H1 (cell line): ENCODE data around the gene HFM1. TPM values are rescaled to one million over a fixed set of nuclear protein-coding genes. Genes with fewer than 3 reads are reported as not detected.

Experiments used
- CTCF ChIA-PET: fragments of 300-600 bp; sonication (Branson Sonifier 250); formaldehyde crosslinking; loops from one replicate; lab custom pipeline; 2021; ENCODE audit not compliant: partially characterized antibody; lab: Charles Lee
- POLR2A ChIA-PET: fragments of 300-600 bp; sonication (Branson Sonifier 250); formaldehyde crosslinking; loops from one replicate; lab custom pipeline; 2021; ENCODE audit warnings: inconsistent platforms; ENCODE audit not compliant: partially characterized antibody; lab: Charles Lee
- DNase-seq, 2 experiments: peaks; one replicate each; pipeline versions ENCODE4 v3.0.0 to v3.0.0-alpha.2; 2010 to 2022; ENCODE audit warnings: low spot score in 2 of 2, low read depth in 1 of 2, mixed read lengths in 1 of 2
- FAIRE-seq: peaks from 2 replicates; lab custom pipeline; 2011; peaks lifted over from hg19 to GRCh38; lab: Jason Lieb, UNC
- H2AFZ ChIP-seq: 2 replicates; pipeline ENCODE4 v1.8.1; 2012; ENCODE audit warnings: low read length, inconsistent platforms
- H2AK5ac ChIP-seq: 2 replicates; pipeline ENCODE4 v1.6.1; 2013; ENCODE audit warnings: low read depth, low read length
- H2BK120ac ChIP-seq: replicated peaks from 2 replicates; pipeline ENCODE3; 2013; ENCODE audit warnings: low read depth, low read length, inconsistent platforms
- H2BK12ac ChIP-seq: 2 replicates; pipeline ENCODE4 v1.6.1; 2013; ENCODE audit warnings: low read depth, low read length
- H2BK15ac ChIP-seq: 2 replicates; pipeline ENCODE4 v1.6.1; 2013; ENCODE audit warnings: low read length
- H2BK20ac ChIP-seq: 2 replicates; pipeline ENCODE4 v1.6.1; 2013; ENCODE audit warnings: low read length
- H2BK5ac ChIP-seq: 2 replicates; pipeline ENCODE4 v1.6.1; 2013; ENCODE audit warnings: low read depth, low read length
- H3K14ac ChIP-seq: 2 replicates; pipeline ENCODE4 v1.6.1; 2013; ENCODE audit warnings: inconsistent platforms; ENCODE audit not compliant: insufficient read length
- H3K18ac ChIP-seq: 2 replicates; pipeline ENCODE4 v1.6.1; 2013; ENCODE audit warnings: low read length; ENCODE audit errors: extremely low read depth
- H3K23ac ChIP-seq: 2 replicates; pipeline ENCODE4 v1.6.1; 2013; ENCODE audit warnings: inconsistent platforms; ENCODE audit not compliant: insufficient read length
- H3K23me2 ChIP-seq: 2 replicates; pipeline ENCODE4 v1.6.1; 2013; ENCODE audit warnings: low read depth, low read length
- H3K27ac ChIP-seq: 2 replicates; pipeline ENCODE4 v1.6.1; 2011; ENCODE audit warnings: low read depth, low read length, inconsistent platforms
- H3K27me3 ChIP-seq, 4 experiments: replicated peaks in 1 of 4; 1 replicate in 1 of 4; 2 replicates in 3 of 4; pipeline versions ENCODE4 v1.6.1 to v1.8.1; 2011 to 2013; ENCODE audit warnings: low read length in 3 of 4, mild to moderate bottlenecking in 3 of 4, inconsistent platforms in 2 of 4, mixed read lengths in 2 of 4, moderate library complexity in 1 of 4; ENCODE audit not compliant: control insufficient read depth in 3 of 4, insufficient read depth in 3 of 4; ENCODE audit errors: extremely low read depth in 1 of 4
- H3K36me3 ChIP-seq, 4 experiments: 2 replicates each; pipeline versions ENCODE4 v1.6.1 to v1.8.1; 2011 to 2013; ENCODE audit warnings: mild to moderate bottlenecking in 4 of 4, low read length in 3 of 4, moderate library complexity in 2 of 4, control low read depth in 1 of 4, inconsistent platforms in 1 of 4; ENCODE audit not compliant: insufficient read depth in 4 of 4, control insufficient read depth in 2 of 4
- H3K4ac ChIP-seq: replicated peaks from 2 replicates; pipeline ENCODE3; 2013; ENCODE audit warnings: low read length, low read depth, mixed read lengths, inconsistent platforms; ENCODE audit not compliant: insufficient read length
- H3K4me1 ChIP-seq, 4 experiments: replicated peaks in 1 of 4; 1 replicate in 1 of 4; 2 replicates in 3 of 4; pipeline versions ENCODE4 v1.6.1 to v1.8.1; 2011 to 2013; ENCODE audit warnings: low read length in 3 of 4, inconsistent platforms in 2 of 4, mixed read lengths in 1 of 4; ENCODE audit not compliant: insufficient read depth in 4 of 4, control insufficient read depth in 3 of 4
- H3K4me2 ChIP-seq, 2 experiments: 2 replicates each; pipeline versions ENCODE4 v1.6.1 to v1.8.1; 2011 to 2013; ENCODE audit warnings: low read depth in 2 of 2, low read length in 2 of 2, control low read depth in 1 of 2, inconsistent platforms in 1 of 2, mild to moderate bottlenecking in 1 of 2; ENCODE audit not compliant: insufficient read depth in 1 of 2
- H3K4me3 ChIP-seq, 4 experiments: fragments of 200-600, 300-600 bp in 1 of 4; sonication (generic), shearing (Covaris generic), sonication (Bioruptor Twin) in 1 of 4; 2 replicates each; pipeline versions ENCODE4 v1.5.1 to v1.8.1; 2011 to 2016; ENCODE audit warnings: low read length in 4 of 4, low read depth in 3 of 4, control low read depth in 2 of 4, inconsistent platforms in 2 of 4, mild to moderate bottlenecking in 2 of 4, mixed read lengths in 1 of 4, moderate library complexity in 1 of 4; ENCODE audit not compliant: insufficient read depth in 2 of 4; ENCODE audit errors: extremely low read depth in 1 of 4
- H3K56ac ChIP-seq: replicated peaks from 2 replicates; pipeline ENCODE3; 2013; ENCODE audit warnings: low read depth, mild to moderate bottlenecking, mixed read lengths, low read length, inconsistent platforms; ENCODE audit not compliant: insufficient read length
- H3K79me1 ChIP-seq: 2 replicates; pipeline ENCODE4 v1.6.1; 2013; ENCODE audit warnings: low read depth, low read length, control low read depth
- H3K79me2 ChIP-seq, 2 experiments: 2 replicates each; pipeline versions ENCODE4 v1.6.1 to v1.8.1; 2012 to 2013; ENCODE audit warnings: low read length in 2 of 2, mild to moderate bottlenecking in 2 of 2, inconsistent platforms in 1 of 2; ENCODE audit not compliant: insufficient read depth in 2 of 2, control insufficient read depth in 1 of 2
- H3K9ac ChIP-seq, 4 experiments: replicated peaks in 1 of 4; 1 replicate in 1 of 4; 2 replicates in 3 of 4; pipeline versions ENCODE4 v1.6.1 to v1.8.1; 2011 to 2013; ENCODE audit warnings: low read depth in 3 of 4, low read length in 3 of 4, control low read depth in 2 of 4, mild to moderate bottlenecking in 2 of 4, moderate library complexity in 2 of 4, inconsistent platforms in 1 of 4; ENCODE audit errors: extremely low read depth in 1 of 4
- H3K9me3 ChIP-seq, 2 experiments: 2 replicates each; pipeline versions ENCODE4 v1.6.1 to v1.8.1; 2012 to 2013; ENCODE audit warnings: mild to moderate bottlenecking in 2 of 2, moderate library complexity in 2 of 2, control low read depth in 1 of 2, inconsistent platforms in 1 of 2, low read depth in 1 of 2, low read length in 1 of 2, mixed read lengths in 1 of 2; ENCODE audit not compliant: insufficient read depth in 2 of 2
- H4K20me1 ChIP-seq, 2 experiments: replicated peaks in 1 of 2; 2 replicates each; pipeline versions ENCODE3 to v1.8.1; 2011 to 2013; ENCODE audit warnings: inconsistent platforms in 2 of 2, low read length in 2 of 2, mild to moderate bottlenecking in 1 of 2; ENCODE audit not compliant: insufficient read depth in 2 of 2, control insufficient read depth in 1 of 2
- H4K5ac ChIP-seq: 2 replicates; pipeline ENCODE4 v1.6.1; 2013; ENCODE audit warnings: low read length, low read depth, mixed read lengths, inconsistent platforms; ENCODE audit not compliant: insufficient read length
- H4K8ac ChIP-seq: 2 replicates; pipeline ENCODE4 v1.8.0; 2013; ENCODE audit warnings: mild to moderate bottlenecking, moderate library complexity, low read length, inconsistent platforms; ENCODE audit not compliant: insufficient read depth; ENCODE audit errors: extremely low read depth
- H4K91ac ChIP-seq: replicated peaks from 2 replicates; pipeline ENCODE3; 2013; ENCODE audit warnings: low read length, mixed read lengths, inconsistent platforms; ENCODE audit not compliant: insufficient read length
- BRCA1 ChIP-seq: IDR thresholded peaks from 2 replicates; pipeline ENCODE4 v1.6.1; 2012; ENCODE audit warnings: low read depth, low read length, improper control_type of control experiment
- CREB1 ChIP-seq: IDR thresholded peaks from 2 replicates; pipeline ENCODE4 v1.6.1; 2012; ENCODE audit warnings: inconsistent platforms
- CTCF ChIP-seq, 3 experiments: IDR thresholded peaks; 1 replicate in 2 of 3; 2 replicates in 1 of 3; pipeline versions ENCODE4 v1.5.1 to v1.6.1; 2011; ENCODE audit warnings: low read length in 3 of 3, mild to moderate bottlenecking in 3 of 3, inconsistent platforms in 2 of 3, low read depth in 1 of 3, moderate library complexity in 1 of 3; ENCODE audit not compliant: insufficient read depth in 1 of 3; ENCODE audit errors: control extremely low read depth in 1 of 3
- GTF2F1 ChIP-seq: IDR thresholded peaks from 2 replicates; pipeline ENCODE4 v1.6.1; 2012; ENCODE audit warnings: low read depth, low read length, improper control_type of control experiment, borderline replicate concordance
- JUN ChIP-seq: IDR thresholded peaks from 2 replicates; pipeline ENCODE4 v1.6.1; 2011; ENCODE audit warnings: low read depth, mild to moderate bottlenecking, improper control_type of control experiment, low read length
- NANOG ChIP-seq: IDR thresholded peaks from 2 replicates; pipeline ENCODE4 v1.6.1; 2011; ENCODE audit warnings: low read length, low read depth, mild to moderate bottlenecking, inconsistent platforms; ENCODE audit not compliant: insufficient read depth, poor library complexity, severe bottlenecking
- SAP30 ChIP-seq: fragments of 300-600 bp; sonication (generic); IDR thresholded peaks from 2 replicates; pipeline ENCODE4 v1.7.1; 2012; ENCODE audit warnings: low read length, moderate library complexity, mild to moderate bottlenecking, inconsistent platforms; ENCODE audit not compliant: insufficient read depth, insufficient replicate concordance
- SIRT6 ChIP-seq: IDR thresholded peaks from one replicate; pipeline ENCODE4 v1.7.1; 2012; ENCODE audit warnings: low read length, inconsistent platforms
- SUZ12 ChIP-seq: fragments of 200-600 bp; sonication (generic); IDR thresholded peaks from 2 replicates; pipeline ENCODE4 v1.6.1; 2012; ENCODE audit warnings: mild to moderate bottlenecking, inconsistent platforms, low read length, moderate library complexity, mixed read lengths
- TCF12 ChIP-seq: IDR thresholded peaks from 2 replicates; pipeline ENCODE4 v1.6.1; 2011; ENCODE audit warnings: low read depth, mild to moderate bottlenecking, low read length
- USF2 ChIP-seq: IDR thresholded peaks from 2 replicates; pipeline ENCODE4 v1.6.1; 2011; ENCODE audit warnings: low read length, improper control_type of control experiment
- WGBS, 2 experiments: shearing (Covaris generic) in 1 of 2; methylation state at CpG; one replicate each; pipeline versions ENCODE4 v1.1.6 to v1.1.7; 2013 to 2015; ENCODE audit warnings: low lambda C conversion rate in 2 of 2, mixed read lengths in 2 of 2, inconsistent platforms in 1 of 2, low coverage in 1 of 2, missing lambda C conversion rate in 1 of 2; ENCODE audit not compliant: insufficient replicate concordance in 2 of 2, insufficient coverage in 1 of 2, insufficient read length in 1 of 2; ENCODE audit errors: extremely low coverage in 1 of 2, missing lambda C conversion rate in 1 of 2; 5-methylcytosine and 5-hydroxymethylcytosine counted together
- polyA plus RNA-seq, 7 experiments: library from polyadenylated mRNA; depleted of rRNA in 3 of 7; stranded (reverse) in 5 of 7; unstranded in 2 of 7; fragments of >200 nt in 5 of 7; fragments of 200-250 nt in 2 of 7; gene quantifications; 1 replicate in 5 of 7; 2 replicates in 1 of 7; 4 replicates in 1 of 7; pipeline versions ENCODE4 v1.2.1 to v1.2.3, GENCODE V29; 2011 to 2013; ENCODE audit warnings: missing spikeins in 2 of 7, mixed read lengths in 2 of 7
- total RNA-seq: library from RNA; stranded (reverse); fragmentation: NEBNext Ultra II Directional; extraction: Animal tissue kit (Norgen Biotek cat#: 25700); gene quantifications from 2 replicates; pipeline ENCODE4 v1.2.1, GENCODE V29; 2021

The HFM1 gene
- total and polyA plus RNA-seq, 2 of the 8 experiments (the other 6 are each of a cell fraction or from before 2014, with no cell fraction given), result 0.23 to 1.2 TPM

- no peak overlapping the region for H2BK20ac ChIP-seq
- POLR2A ChIA-PET, result interaction anchor here (2.7 kb wide), 1 partner anchor 220 kb away, joined by 10 read pairs; no protein-coding TSS in a partner anchor
- H2BK5ac ChIP-seq, result no peak overlapping the region
- DNase-seq (no peak), FAIRE-seq (no peak)
- H3K4me2 ChIP-seq, result no peak overlapping the region
- H2BK120ac ChIP-seq, result no peak overlapping the region
- no peak overlapping the region for H3K18ac ChIP-seq
- H3K4me3 ChIP-seq, result no peak overlapping the region
- H2BK15ac ChIP-seq, result no peak overlapping the region
- no peak overlapping the region for H2AFZ ChIP-seq
- no peak overlapping the region for H2AK5ac ChIP-seq
- no peak overlapping the region for H3K23ac ChIP-seq
- 75% methylated on average over 6 of the region's 6 CpGs; no CpG with 5 or more reads in 1 of the 2 experiments for WGBS, 2 experiments
- H3K14ac ChIP-seq, result no peak overlapping the region
- no peak overlapping the region for H3K27ac ChIP-seq
- no peak overlapping the region for H4K5ac ChIP-seq
- H2BK12ac ChIP-seq, result no peak overlapping the region
- peaks cover 2 to 5% of the 10 kb centered on the region in 2 experiments; a peak in 1 of 4 replicates for H3K9me3 ChIP-seq
- H3K4me1 ChIP-seq, result no peaks in the 10 kb centered on the region
- no peaks in the 10 kb centered on the region for H3K79me2 ChIP-seq
- no peak overlapping the region for H3K4ac ChIP-seq
- no peaks in the 10 kb centered on the region for H3K36me3 ChIP-seq
- CTCF ChIA-PET, result interaction anchor here (1.1 to 7.6 kb wide), 6 partner anchors 9 to 347 kb away, joined by 3 to 230 read pairs (median 6); no protein-coding TSS in a partner anchor
- no peaks in the 10 kb centered on the region for H4K20me1 ChIP-seq
- no peaks in the 10 kb centered on the region for H3K23me2 ChIP-seq
- H4K91ac ChIP-seq, result no peak overlapping the region
- H3K79me1 ChIP-seq, result no peaks in the 10 kb centered on the region
- no peak overlapping the region for H3K56ac ChIP-seq
- no peaks in the 10 kb centered on the region for H3K27me3 ChIP-seq
- H3K9ac ChIP-seq, result no peak overlapping the region
- H4K8ac ChIP-seq, result no peak overlapping the region
- TF ChIP-seq NANOG, result no peak
- no peak for TF ChIP-seq SIRT6
- TF ChIP-seq JUN, result no peak
- TF ChIP-seq USF2, result no peak
- no peak for TF ChIP-seq CTCF (IDR thresholded peaks at IDR 0.05; ENCODE audit: control extremely low read depth in 1 of 3, insufficient read depth in 1 of 3, low read depth in 1 of 3, low read length in 3 of 3)
- no peak for TF ChIP-seq CREB1
- TF ChIP-seq BRCA1, result no peak
- no peak for TF ChIP-seq SAP30
- no peak for TF ChIP-seq TCF12
- TF ChIP-seq GTF2F1, result no peak
- TF ChIP-seq SUZ12, result no peak
Measured at GRCh38 chr1:91281782-91282181, 122.9 kb downstream of the HFM1 start.
